ENCODE data around the gene FOXR1.

Gene FOXR1

GRCh38 chr11:118971646-118972045 is at the start of gene FOXR1:
Gene FOXR1 (plus strand): TSS chr11:118971761. CDS start chr11:118971932, 171 bp downstream.
- DNase-seq: no peak

GRCh38 chr11:118921929-118922744 is 49.4 kb upstream of the FOXR1 start:
- no peak for DNase-seq

- DNase-seq: no peak
Measured at GRCh38 chr11:118922745-118923627, 48.6 kb upstream of the FOXR1 start.

GRCh38 chr11:118923721-118924587 is 47.6 kb upstream of the FOXR1 start:
- DNase-seq: no peak

GRCh38 chr11:118924591-118925585 is 46.7 kb upstream of the FOXR1 start:
- DNase-seq: peak; percentile 81

- no peak for DNase-seq
Measured at GRCh38 chr11:118927554-118928100, 43.9 kb upstream of the FOXR1 start.

- peak; percentile 97 for DNase-seq
Measured at GRCh38 chr11:118928101-118928869, 43.3 kb upstream of the FOXR1 start.

GRCh38 chr11:118928870-118929500 is 42.6 kb upstream of the FOXR1 start:
- peak; percentile 83 for DNase-seq

GRCh38 chr11:118929501-118930093 is 42.0 kb upstream of the FOXR1 start:
- peak; percentile 91 for DNase-seq

- peak; percentile 95 for DNase-seq
Measured at GRCh38 chr11:118930094-118930712, 41.4 kb upstream of the FOXR1 start.

GRCh38 chr11:118931571-118931970 is 40.0 kb upstream of the FOXR1 start:
- no peak for DNase-seq

GRCh38 chr11:118933486-118933885 is 38.1 kb upstream of the FOXR1 start:
- no peak for DNase-seq

GRCh38 chr11:118935376-118935775 is 36.2 kb upstream of the FOXR1 start:
- DNase-seq: no peak

GRCh38 chr11:118938491-118939403 is 32.8 kb upstream of the FOXR1 start:
- DNase-seq: no peak

- DNase-seq: no peak
Measured at GRCh38 chr11:118939404-118939915, 32.1 kb upstream of the FOXR1 start.

- peak; percentile 81 for DNase-seq
Measured at GRCh38 chr11:118939953-118940598, 31.5 kb upstream of the FOXR1 start.

- no peak for DNase-seq
Measured at GRCh38 chr11:118947091-118947490, 24.5 kb upstream of the FOXR1 start.

Measured in activated effector memory CD4-positive, alpha-beta T cell treated with anti-CD3 and anti-CD28 coated beads, Interleukin-2, amount 50 U/mL, for 16 hours (primary cell).